H1 (cell line): ENCODE results near the gene RNF8. TPM values are rescaled to one million over a fixed set of nuclear protein-coding genes. Genes with fewer than 3 reads are reported as not detected.
A peak's percentile ranks its signal among the peaks of the same experiment; 100 is the strongest.

Experiments used
- CTCF ChIA-PET: fragments of 300-600 bp; sonication (Branson Sonifier 250); formaldehyde crosslinking; loops from one replicate; lab custom pipeline; 2021; ENCODE audit not compliant: partially characterized antibody; lab: Charles Lee
- POLR2A ChIA-PET: fragments of 300-600 bp; sonication (Branson Sonifier 250); formaldehyde crosslinking; loops from one replicate; lab custom pipeline; 2021; ENCODE audit warnings: inconsistent platforms; ENCODE audit not compliant: partially characterized antibody; lab: Charles Lee
- DNase-seq, 2 experiments: peaks; one replicate each; pipeline versions ENCODE4 v3.0.0 to v3.0.0-alpha.2; 2010 to 2022; ENCODE audit warnings: low spot score in 2 of 2, low read depth in 1 of 2, mixed read lengths in 1 of 2
- FAIRE-seq: peaks from 2 replicates; lab custom pipeline; 2011; peaks lifted over from hg19 to GRCh38; lab: Jason Lieb, UNC
- H2AFZ ChIP-seq: 2 replicates; pipeline ENCODE4 v1.8.1; 2012; ENCODE audit warnings: low read length, inconsistent platforms
- H2AK5ac ChIP-seq: 2 replicates; pipeline ENCODE4 v1.6.1; 2013; ENCODE audit warnings: low read depth, low read length
- H2BK120ac ChIP-seq: replicated peaks from 2 replicates; pipeline ENCODE3; 2013; ENCODE audit warnings: low read depth, low read length, inconsistent platforms
- H2BK12ac ChIP-seq: 2 replicates; pipeline ENCODE4 v1.6.1; 2013; ENCODE audit warnings: low read depth, low read length
- H2BK15ac ChIP-seq: 2 replicates; pipeline ENCODE4 v1.6.1; 2013; ENCODE audit warnings: low read length
- H2BK20ac ChIP-seq: 2 replicates; pipeline ENCODE4 v1.6.1; 2013; ENCODE audit warnings: low read length
- H2BK5ac ChIP-seq: 2 replicates; pipeline ENCODE4 v1.6.1; 2013; ENCODE audit warnings: low read depth, low read length
- H3K14ac ChIP-seq: 2 replicates; pipeline ENCODE4 v1.6.1; 2013; ENCODE audit warnings: inconsistent platforms; ENCODE audit not compliant: insufficient read length
- H3K18ac ChIP-seq: 2 replicates; pipeline ENCODE4 v1.6.1; 2013; ENCODE audit warnings: low read length; ENCODE audit errors: extremely low read depth
- H3K23ac ChIP-seq: 2 replicates; pipeline ENCODE4 v1.6.1; 2013; ENCODE audit warnings: inconsistent platforms; ENCODE audit not compliant: insufficient read length
- H3K23me2 ChIP-seq: 2 replicates; pipeline ENCODE4 v1.6.1; 2013; ENCODE audit warnings: low read depth, low read length
- H3K27ac ChIP-seq: 2 replicates; pipeline ENCODE4 v1.6.1; 2011; ENCODE audit warnings: low read depth, low read length, inconsistent platforms
- H3K27me3 ChIP-seq, 4 experiments: replicated peaks in 1 of 4; 1 replicate in 1 of 4; 2 replicates in 3 of 4; pipeline versions ENCODE4 v1.6.1 to v1.8.1; 2011 to 2013; ENCODE audit warnings: low read length in 3 of 4, mild to moderate bottlenecking in 3 of 4, inconsistent platforms in 2 of 4, mixed read lengths in 2 of 4, moderate library complexity in 1 of 4; ENCODE audit not compliant: control insufficient read depth in 3 of 4, insufficient read depth in 3 of 4; ENCODE audit errors: extremely low read depth in 1 of 4
- H3K36me3 ChIP-seq, 4 experiments: 2 replicates each; pipeline versions ENCODE4 v1.6.1 to v1.8.1; 2011 to 2013; ENCODE audit warnings: mild to moderate bottlenecking in 4 of 4, low read length in 3 of 4, moderate library complexity in 2 of 4, control low read depth in 1 of 4, inconsistent platforms in 1 of 4; ENCODE audit not compliant: insufficient read depth in 4 of 4, control insufficient read depth in 2 of 4
- H3K4ac ChIP-seq: replicated peaks from 2 replicates; pipeline ENCODE3; 2013; ENCODE audit warnings: low read length, low read depth, mixed read lengths, inconsistent platforms; ENCODE audit not compliant: insufficient read length
- H3K4me1 ChIP-seq, 4 experiments: replicated peaks in 1 of 4; 1 replicate in 1 of 4; 2 replicates in 3 of 4; pipeline versions ENCODE4 v1.6.1 to v1.8.1; 2011 to 2013; ENCODE audit warnings: low read length in 3 of 4, inconsistent platforms in 2 of 4, mixed read lengths in 1 of 4; ENCODE audit not compliant: insufficient read depth in 4 of 4, control insufficient read depth in 3 of 4
- H3K4me2 ChIP-seq, 2 experiments: 2 replicates each; pipeline versions ENCODE4 v1.6.1 to v1.8.1; 2011 to 2013; ENCODE audit warnings: low read depth in 2 of 2, low read length in 2 of 2, control low read depth in 1 of 2, inconsistent platforms in 1 of 2, mild to moderate bottlenecking in 1 of 2; ENCODE audit not compliant: insufficient read depth in 1 of 2
- H3K4me3 ChIP-seq, 4 experiments: fragments of 200-600, 300-600 bp in 1 of 4; sonication (generic), shearing (Covaris generic), sonication (Bioruptor Twin) in 1 of 4; 2 replicates each; pipeline versions ENCODE4 v1.5.1 to v1.8.1; 2011 to 2016; ENCODE audit warnings: low read length in 4 of 4, low read depth in 3 of 4, control low read depth in 2 of 4, inconsistent platforms in 2 of 4, mild to moderate bottlenecking in 2 of 4, mixed read lengths in 1 of 4, moderate library complexity in 1 of 4; ENCODE audit not compliant: insufficient read depth in 2 of 4; ENCODE audit errors: extremely low read depth in 1 of 4
- H3K56ac ChIP-seq: replicated peaks from 2 replicates; pipeline ENCODE3; 2013; ENCODE audit warnings: low read depth, mild to moderate bottlenecking, mixed read lengths, low read length, inconsistent platforms; ENCODE audit not compliant: insufficient read length
- H3K79me1 ChIP-seq: 2 replicates; pipeline ENCODE4 v1.6.1; 2013; ENCODE audit warnings: low read depth, low read length, control low read depth
- H3K79me2 ChIP-seq, 2 experiments: 2 replicates each; pipeline versions ENCODE4 v1.6.1 to v1.8.1; 2012 to 2013; ENCODE audit warnings: low read length in 2 of 2, mild to moderate bottlenecking in 2 of 2, inconsistent platforms in 1 of 2; ENCODE audit not compliant: insufficient read depth in 2 of 2, control insufficient read depth in 1 of 2
- H3K9ac ChIP-seq, 4 experiments: replicated peaks in 1 of 4; 1 replicate in 1 of 4; 2 replicates in 3 of 4; pipeline versions ENCODE4 v1.6.1 to v1.8.1; 2011 to 2013; ENCODE audit warnings: low read depth in 3 of 4, low read length in 3 of 4, control low read depth in 2 of 4, mild to moderate bottlenecking in 2 of 4, moderate library complexity in 2 of 4, inconsistent platforms in 1 of 4; ENCODE audit errors: extremely low read depth in 1 of 4
- H3K9me3 ChIP-seq, 2 experiments: 2 replicates each; pipeline versions ENCODE4 v1.6.1 to v1.8.1; 2012 to 2013; ENCODE audit warnings: mild to moderate bottlenecking in 2 of 2, moderate library complexity in 2 of 2, control low read depth in 1 of 2, inconsistent platforms in 1 of 2, low read depth in 1 of 2, low read length in 1 of 2, mixed read lengths in 1 of 2; ENCODE audit not compliant: insufficient read depth in 2 of 2
- H4K20me1 ChIP-seq, 2 experiments: replicated peaks in 1 of 2; 2 replicates each; pipeline versions ENCODE3 to v1.8.1; 2011 to 2013; ENCODE audit warnings: inconsistent platforms in 2 of 2, low read length in 2 of 2, mild to moderate bottlenecking in 1 of 2; ENCODE audit not compliant: insufficient read depth in 2 of 2, control insufficient read depth in 1 of 2
- H4K5ac ChIP-seq: 2 replicates; pipeline ENCODE4 v1.6.1; 2013; ENCODE audit warnings: low read length, low read depth, mixed read lengths, inconsistent platforms; ENCODE audit not compliant: insufficient read length
- H4K8ac ChIP-seq: 2 replicates; pipeline ENCODE4 v1.8.0; 2013; ENCODE audit warnings: mild to moderate bottlenecking, moderate library complexity, low read length, inconsistent platforms; ENCODE audit not compliant: insufficient read depth; ENCODE audit errors: extremely low read depth
- H4K91ac ChIP-seq: replicated peaks from 2 replicates; pipeline ENCODE3; 2013; ENCODE audit warnings: low read length, mixed read lengths, inconsistent platforms; ENCODE audit not compliant: insufficient read length
- ATF3 ChIP-seq: IDR thresholded peaks from 2 replicates; pipeline ENCODE4 v1.6.1; 2011; ENCODE audit warnings: low read depth, mild to moderate bottlenecking, low read length; ENCODE audit not compliant: insufficient read depth
- BCL11A ChIP-seq, 2 experiments: IDR thresholded peaks; one replicate each; pipeline ENCODE4 v1.6.1; 2011; ENCODE audit warnings: low read depth in 2 of 2, low read length in 2 of 2, mild to moderate bottlenecking in 2 of 2
- BRCA1 ChIP-seq: IDR thresholded peaks from 2 replicates; pipeline ENCODE4 v1.6.1; 2012; ENCODE audit warnings: low read depth, low read length, improper control_type of control experiment
- EZH2 ChIP-seq: fragments of 200-600 bp; sonication (generic); IDR thresholded peaks from 2 replicates; pipeline ENCODE4 v1.7.1; 2012; ENCODE audit warnings: low read depth, mild to moderate bottlenecking, moderate library complexity, low read length, inconsistent platforms; ENCODE audit not compliant: severe bottlenecking
- JUND ChIP-seq: IDR thresholded peaks from 2 replicates; pipeline ENCODE4 v1.6.1; 2011; ENCODE audit warnings: mild to moderate bottlenecking, improper control_type of control experiment, low read length
- KDM5A ChIP-seq: fragments of 200-600 bp; IDR thresholded peaks from 2 replicates; pipeline ENCODE4 v1.7.1; 2012; ENCODE audit warnings: mild to moderate bottlenecking, low read length, inconsistent platforms, mixed read lengths
- PHF8 ChIP-seq: fragments of 200-600 bp; sonication (generic); conservative IDR thresholded peaks from 2 replicates; pipeline ENCODE4 v1.7.1; 2012; ENCODE audit warnings: low read depth, mild to moderate bottlenecking, inconsistent platforms, low read length, moderate library complexity
- RFX5 ChIP-seq: IDR thresholded peaks from 2 replicates; pipeline ENCODE4 v1.6.1; 2011; ENCODE audit warnings: low read depth, low read length, improper control_type of control experiment, borderline replicate concordance
- SP4 ChIP-seq: IDR thresholded peaks from 2 replicates; pipeline ENCODE4 v1.6.1; 2012; ENCODE audit warnings: low read length, inconsistent platforms
- SRF ChIP-seq: IDR thresholded peaks from 2 replicates; pipeline ENCODE4 v1.6.1; 2011; ENCODE audit warnings: mild to moderate bottlenecking, low read depth, low read length, moderate library complexity
- TAF1 ChIP-seq: IDR thresholded peaks from 2 replicates; pipeline ENCODE4 v1.6.1; 2011; ENCODE audit warnings: mild to moderate bottlenecking, low read depth, low read length
- TAF7 ChIP-seq: optimal IDR thresholded peaks from 2 replicates; pipeline ENCODE3; 2011; ENCODE audit warnings: low read depth, mild to moderate bottlenecking, inconsistent platforms, low read length, moderate library complexity, borderline replicate concordance
- TBP ChIP-seq: IDR thresholded peaks from 2 replicates; pipeline ENCODE4 v1.6.1; 2011; ENCODE audit warnings: low read depth, low read length, improper control_type of control experiment
- YY1 ChIP-seq: IDR thresholded peaks from 2 replicates; pipeline ENCODE4 v1.6.1; 2011; ENCODE audit warnings: low read depth, mild to moderate bottlenecking, low read length
- WGBS, 2 experiments: shearing (Covaris generic) in 1 of 2; methylation state at CpG; one replicate each; pipeline versions ENCODE4 v1.1.6 to v1.1.7; 2013 to 2015; ENCODE audit warnings: low lambda C conversion rate in 2 of 2, mixed read lengths in 2 of 2, inconsistent platforms in 1 of 2, low coverage in 1 of 2, missing lambda C conversion rate in 1 of 2; ENCODE audit not compliant: insufficient replicate concordance in 2 of 2, insufficient coverage in 1 of 2, insufficient read length in 1 of 2; ENCODE audit errors: extremely low coverage in 1 of 2, missing lambda C conversion rate in 1 of 2; 5-methylcytosine and 5-hydroxymethylcytosine counted together
- polyA plus RNA-seq, 7 experiments: library from polyadenylated mRNA; depleted of rRNA in 3 of 7; stranded (reverse) in 5 of 7; unstranded in 2 of 7; fragments of >200 nt in 5 of 7; fragments of 200-250 nt in 2 of 7; gene quantifications; 1 replicate in 5 of 7; 2 replicates in 1 of 7; 4 replicates in 1 of 7; pipeline versions ENCODE4 v1.2.1 to v1.2.3, GENCODE V29; 2011 to 2013; ENCODE audit warnings: missing spikeins in 2 of 7, mixed read lengths in 2 of 7
- total RNA-seq: library from RNA; stranded (reverse); fragmentation: NEBNext Ultra II Directional; extraction: Animal tissue kit (Norgen Biotek cat#: 25700); gene quantifications from 2 replicates; pipeline ENCODE4 v1.2.1, GENCODE V29; 2021

The RNF8 gene
- total and polyA plus RNA-seq, 2 of the 8 experiments (the other 6 are each of a cell fraction or from before 2014, with no cell fraction given), result 20.3 to 44.7 TPM

GRCh38 chr6:37357288-37357687 is 3.5 kb downstream of the RNF8 start:
- Histone ChIP-seq H4K5ac (no peak overlapping the region), H2AFZ (no peak overlapping the region), H2BK12ac (no peak overlapping the region), H3K79me1 (peaks cover 4% of the 10 kb centered on the region), H4K91ac (no peak overlapping the region), H3K56ac (no peak overlapping the region), H3K18ac (no peak overlapping the region), H4K20me1 (peaks cover 3 to 5% of the 10 kb centered on the region in 2 experiments), H3K27ac (no peak overlapping the region), H3K4me1 (peaks cover 0 to 3% (median 3%) of the 10 kb centered on the region in 4 experiments; a peak in 4 of 7 replicates), H3K23me2 (peaks cover 4% of the 10 kb centered on the region; the same call in 1 of the 2 replicates), H3K14ac (no peak overlapping the region), H4K8ac (no peak overlapping the region), H3K79me2 (peaks cover 5 to 54% of the 10 kb centered on the region in 2 experiments; a peak in 3 of 4 replicates), H3K36me3 (peaks cover 2 to 18% (median 11%) of the 10 kb centered on the region in 4 experiments; a peak in 6 of 8 replicates), H2BK120ac (no peak overlapping the region), H3K4me2 (peak overlapping the region in 1 of 2 experiments; percentile 15; a peak in 1 of 4 replicates), H3K4ac (no peak overlapping the region), H2BK5ac (no peak overlapping the region), H3K23ac (no peak overlapping the region), H2AK5ac (no peak overlapping the region), H2BK20ac (no peak overlapping the region), H2BK15ac (no peak overlapping the region), H3K4me3 (no peak overlapping the region), H3K9ac (no peak overlapping the region), H3K27me3 (no peaks in the 10 kb centered on the region), H3K9me3 (no peaks in the 10 kb centered on the region)
- WGBS, 2 experiments, result 33% methylated on average over 1 of the region's 1 CpG; no CpG with 5 or more reads in 1 of the 2 experiments
- POLR2A ChIA-PET, result no interaction called here
- TF ChIP-seq KDM5A, result no peak
- TF ChIP-seq YY1, result no peak
- no peak for TF ChIP-seq EZH2
- no peak for TF ChIP-seq SRF
- TF ChIP-seq TAF7, result no peak
- no peak for TF ChIP-seq BCL11A (IDR thresholded peaks at IDR 0.05; ENCODE audit: low read depth in 2 of 2, low read length in 2 of 2)
- TF ChIP-seq BRCA1, result no peak
- TF ChIP-seq PHF8, result no peak
- TF ChIP-seq TBP, result no peak
- no peak for TF ChIP-seq TAF1
- TF ChIP-seq SP4, result no peak
- TF ChIP-seq ATF3, result no peak
- TF ChIP-seq JUND, result no peak
- TF ChIP-seq RFX5, result no peak
- CTCF ChIA-PET, result interaction anchor here (0.6 to 1.1 kb wide), 2 partner anchors 16 to 29 kb away, joined by 3 read pairs; no protein-coding TSS in a partner anchor
- no peak for DNase-seq
- no peak for FAIRE-seq
